ENCODE measurements around the gene DDX52.
A peak's percentile ranks its signal among the peaks of the same experiment; 100 is the strongest.
"Not testable (repeated sequence)": the region's sequence is repeated elsewhere in the genome, so short reads cannot be mapped to it uniquely, and the experiment has no call there.

Gene DDX52

GRCh38 chr17:37643118-37643766 lies at the start of gene DDX52:
TSS of gene DDX52 (minus strand) at chr17:37643446. CDS start at chr17:37643420, 26 bp downstream.
- DNase-seq (ENCODE audit: low spot score), result peak; percentile 99

GRCh38 chr17:37691807-37692206 lies 48.6 kb upstream of the DDX52 start:
- no peak for DNase-seq (ENCODE audit: low spot score)

- no peak for DNase-seq (ENCODE audit: low spot score)
Measured at GRCh38 chr17:37689317-37689716, 46.1 kb upstream of the DDX52 start.

- no peak for DNase-seq (ENCODE audit: low spot score)
Measured at GRCh38 chr17:37683454-37683984, 40.3 kb upstream of the DDX52 start.

- DNase-seq (ENCODE audit: low spot score), result no peak
Measured at GRCh38 chr17:37682007-37682406, 38.8 kb upstream of the DDX52 start.

GRCh38 chr17:37679995-37680394 lies 36.7 kb upstream of the DDX52 start:
- DNase-seq (ENCODE audit: low spot score), result not testable (repeated sequence)

- no peak for DNase-seq (ENCODE audit: low spot score)
Measured at GRCh38 chr17:37678036-37678435, 34.8 kb upstream of the DDX52 start.

- DNase-seq (ENCODE audit: low spot score), result no peak
Measured at GRCh38 chr17:37677021-37677420, 33.8 kb upstream of the DDX52 start.

GRCh38 chr17:37676115-37676925 lies 33.1 kb upstream of the DDX52 start:
- DNase-seq (ENCODE audit: low spot score), result no peak

- DNase-seq (ENCODE audit: low spot score), result no peak
Measured at GRCh38 chr17:37674511-37674910, 31.3 kb upstream of the DDX52 start.

GRCh38 chr17:37673386-37673785 lies 30.1 kb upstream of the DDX52 start:
- DNase-seq (ENCODE audit: low spot score), result no peak

GRCh38 chr17:37672548-37673078 lies 29.4 kb upstream of the DDX52 start:
- DNase-seq (ENCODE audit: low spot score), result no peak

- DNase-seq (ENCODE audit: low spot score), result no peak
Measured at GRCh38 chr17:37671824-37672547, 28.7 kb upstream of the DDX52 start.

GRCh38 chr17:37671028-37671823 lies 28.0 kb upstream of the DDX52 start:
- DNase-seq (ENCODE audit: low spot score), result no peak

- DNase-seq (ENCODE audit: low spot score), result no peak
Measured at GRCh38 chr17:37667039-37667438, 23.8 kb upstream of the DDX52 start.

- DNase-seq (ENCODE audit: low spot score), result no peak
Measured at GRCh38 chr17:37664214-37664613, 21.0 kb upstream of the DDX52 start.

GRCh38 chr17:37662353-37662752 lies 19.1 kb upstream of the DDX52 start:
- DNase-seq (ENCODE audit: low spot score), result no peak

GRCh38 chr17:37661400-37662014 lies 18.3 kb upstream of the DDX52 start:
- no peak for DNase-seq (ENCODE audit: low spot score)

GRCh38 chr17:37659925-37660324 lies 16.7 kb upstream of the DDX52 start:
- DNase-seq (ENCODE audit: low spot score), result no peak

- no peak for DNase-seq (ENCODE audit: low spot score)
Measured at GRCh38 chr17:37657202-37657601, 14.0 kb upstream of the DDX52 start.

- no peak for DNase-seq (ENCODE audit: low spot score)
Measured at GRCh38 chr17:37651849-37652248, 8.6 kb upstream of the DDX52 start.

All from hematopoietic multipotent progenitor cell treated with erythropoietin and hydrocortisone succinate and interleukin-3 and kit ligand, for 17 days (in vitro differentiated cells).